NCI-H460 (cell line): ENCODE measurements around the gene NCDN. TPM values are rescaled to one million over a fixed set of nuclear protein-coding genes. Genes with fewer than 3 reads are reported as not detected.

Source experiments
- DNase-seq: peaks from one replicate; pipeline ENCODE4 v3.0.0-alpha.2; 2016; ENCODE audit warnings: low read depth; ENCODE audit errors: extremely low read depth
- total RNA-seq: library from RNA; depleted of rRNA; stranded (reverse); fragments of >200 nt; shearing (Covaris generic); gene quantifications from 2 replicates; pipeline ENCODE4 v1.2.3, GENCODE V29; 2014

NCDN gene
- total RNA-seq, 1 experiment from 2014 or later = 10.0 TPM

GRCh38 chr1:35553851-35554250 is 3.7 kb upstream of the NCDN start:
- no peak for DNase-seq

GRCh38 chr1:35554266-35555211 is 3.1 kb upstream of the NCDN start:
- no peak for DNase-seq

GRCh38 chr1:35555212-35555584 is 2.4 kb upstream of the NCDN start:
- no peak for DNase-seq

GRCh38 chr1:35555601-35556477 is 1.8 kb upstream of the NCDN start:
- DNase-seq = no peak

GRCh38 chr1:35556484-35557117 is 998 bp upstream of the NCDN start:
- DNase-seq = no peak

- DNase-seq = peak; percentile 65
Measured at GRCh38 chr1:35557118-35557610, 435 bp upstream of the NCDN start, which contains the start of gene KIAA0319L. KIAA0319L (minus strand) TSS chr1:35557403; CDS start chr1:35554491, 2,912 bp downstream.

- DNase-seq = no peak
Measured at GRCh38 chr1:35558374-35559316, 1.0 kb downstream of the NCDN start.

- DNase-seq = no peak
Measured at GRCh38 chr1:35559317-35559944, 1.8 kb downstream of the NCDN start.

- no peak for DNase-seq
Measured at GRCh38 chr1:35560256-35561225, 2.9 kb downstream of the NCDN start.

- DNase-seq = no peak
Measured at GRCh38 chr1:35561297-35561971, 3.8 kb downstream of the NCDN start.

GRCh38 chr1:35561972-35562680 is 4.5 kb downstream of the NCDN start:
- no peak for DNase-seq

GRCh38 chr1:35563166-35563565 is 5.6 kb downstream of the NCDN start:
- no peak for DNase-seq

- peak; percentile 68 for DNase-seq
Measured at GRCh38 chr1:35564037-35564883, 6.7 kb downstream of the NCDN start.

- DNase-seq = no peak
Measured at GRCh38 chr1:35564884-35565741, 7.5 kb downstream of the NCDN start.

GRCh38 chr1:35565742-35566133 is 8.1 kb downstream of the NCDN start:
- DNase-seq = no peak
